Measurements from ENCODE around the gene HMCES. TPM values are rescaled to one million over a fixed set of nuclear protein-coding genes. Genes with fewer than 3 reads are reported as not detected.
"Not testable (repeated sequence)": the region's sequence is repeated elsewhere in the genome, so short reads cannot be mapped to it uniquely, and the experiment has no call there.

The HMCES gene
- total and polyA plus RNA-seq, 2 donors (not counting 1 experiment from before 2014, with no cell fraction given) = 22.5 to 35.6 TPM

GRCh38 chr3:129245641-129246306 is 32.9 kb upstream of the HMCES start:
- CTCF ChIA-PET = interaction anchor here (0.5 to 11.7 kb wide), 53 partner anchors 10 to 565 kb away, joined by 3 to 294 read pairs (median 5); partner anchors contain the start of genes CNBP, HMCES and RAB43
- WGBS (ENCODE audit: insufficient coverage) = 38% methylated on average over 7 of the region's 11 CpGs
- not testable (repeated sequence) for H3K4me3 ChIP-seq (ENCODE audit: control extremely low read depth in 1 of 5, extremely low read depth in 1 of 5, insufficient read depth in 1 of 5, low read depth in 2 of 5, low read length in 4 of 5); H3K27ac ChIP-seq (ENCODE audit: low read length in 2 of 2); H3K27me3 ChIP-seq (replicated peaks in 1 of 4; ENCODE audit: control extremely low read depth in 1 of 4, control insufficient read depth in 3 of 4, insufficient read depth in 4 of 4, low read length in 3 of 4); H3K4me3 Mint-ChIP-seq; H3K9me3 ChIP-seq (ENCODE audit: control extremely low read depth in 1 of 3, control insufficient read depth in 2 of 3, insufficient read depth in 1 of 3, low read length in 2 of 3); H3K27me3 Mint-ChIP-seq; H3K9ac ChIP-seq (ENCODE audit: low read length); H3K9me3 Mint-ChIP-seq (ENCODE audit: insufficient read depth); H3K36me3 ChIP-seq (replicated peaks in 1 of 2; ENCODE audit: control extremely low read depth in 1 of 2, control insufficient read depth in 1 of 2, extremely low read depth in 1 of 2, insufficient read depth in 2 of 2, low read length in 1 of 2); H3K27ac Mint-ChIP-seq; H4K20me1 ChIP-seq (ENCODE audit: control insufficient read depth, insufficient read depth, low read length, poor library complexity, severe bottlenecking)
- Histone ChIP-seq H3K79me2 (ENCODE audit: control insufficient read depth, insufficient read depth, low read length) (peaks cover 35% of the 10 kb centered on the region), H3K4me2 (replicated peaks; ENCODE audit: low read depth, low read length, poor library complexity, severe bottlenecking) (peak overlapping the region; percentile 37), H2AFZ (ENCODE audit: insufficient read depth, low read depth, low read length, poor library complexity, severe bottlenecking) (peak overlapping the region; percentile 56), H3K4me1 (ENCODE audit: control insufficient read depth in 2 of 2, insufficient read depth in 2 of 2, low read length in 2 of 2) (peaks cover 16 to 29% of the 10 kb centered on the region in 2 donors)
- H3K4me1 Mint-ChIP-seq = peaks cover 25% of the 10 kb centered on the region
- intact Hi-C loops (cut with micrococcal nuclease) = loop anchor here (1.0 to 5.0 kb wide), 7 partner anchors 12 to 628 kb away; partner anchors contain the start of genes ISY1 and RAB43
- TF ChIP-seq, protein P1, sequence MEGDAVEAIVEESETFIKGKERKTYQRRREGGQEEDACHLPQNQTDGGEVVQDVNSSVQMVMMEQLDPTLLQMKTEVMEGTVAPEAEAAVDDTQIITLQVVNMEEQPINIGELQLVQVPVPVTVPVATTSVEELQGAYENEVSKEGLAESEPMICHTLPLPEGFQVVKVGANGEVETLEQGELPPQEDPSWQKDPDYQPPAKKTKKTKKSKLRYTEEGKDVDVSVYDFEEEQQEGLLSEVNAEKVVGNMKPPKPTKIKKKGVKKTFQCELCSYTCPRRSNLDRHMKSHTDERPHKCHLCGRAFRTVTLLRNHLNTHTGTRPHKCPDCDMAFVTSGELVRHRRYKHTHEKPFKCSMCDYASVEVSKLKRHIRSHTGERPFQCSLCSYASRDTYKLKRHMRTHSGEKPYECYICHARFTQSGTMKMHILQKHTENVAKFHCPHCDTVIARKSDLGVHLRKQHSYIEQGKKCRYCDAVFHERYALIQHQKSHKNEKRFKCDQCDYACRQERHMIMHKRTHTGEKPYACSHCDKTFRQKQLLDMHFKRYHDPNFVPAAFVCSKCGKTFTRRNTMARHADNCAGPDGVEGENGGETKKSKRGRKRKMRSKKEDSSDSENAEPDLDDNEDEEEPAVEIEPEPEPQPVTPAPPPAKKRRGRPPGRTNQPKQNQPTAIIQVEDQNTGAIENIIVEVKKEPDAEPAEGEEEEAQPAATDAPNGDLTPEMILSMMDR (IDR thresholded peaks at IDR 0.05) = peak; percentile 92
- ATAC-seq (ENCODE audit: low read depth) (peak; percentile 76), DNase-seq (peak; percentile 88)
- POLR2A ChIA-PET = interaction anchor here (0.6 to 2.4 kb wide), 8 partner anchors 12 to 275 kb away, joined by 3 to 18 read pairs (median 6); partner anchors contain the start of gene CNBP

DNA sequence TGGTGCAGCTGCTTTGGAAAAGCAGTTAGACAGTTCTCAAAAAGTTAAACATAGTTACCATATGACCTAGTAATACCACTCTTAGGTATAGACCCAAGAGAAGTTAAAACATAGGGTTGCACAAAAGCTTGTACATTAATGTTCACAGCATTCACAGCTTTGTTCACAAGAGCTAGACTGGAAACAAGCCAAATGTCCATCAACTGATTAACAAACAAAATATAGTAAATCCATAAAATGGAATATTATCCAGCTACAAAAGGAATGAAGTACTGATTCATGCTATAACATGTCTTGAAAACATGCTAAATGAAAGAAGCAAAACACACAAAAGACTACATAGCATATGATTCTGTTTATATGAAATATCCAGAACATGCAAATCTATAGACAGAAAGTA is 32.0 kb upstream of the HMCES start:
- peaks cover 25% of the 10 kb centered on the region for H3K4me1 Mint-ChIP-seq
- peaks cover 35% of the 10 kb centered on the region for H3K79me2 ChIP-seq (ENCODE audit: control insufficient read depth, insufficient read depth, low read length)
- H3K27ac ChIP-seq (ENCODE audit: low read length in 2 of 2) = no peak overlapping the region
- ChIA-PET CTCF (interaction anchor here (0.7 to 11.7 kb wide), 30 partner anchors 13 to 276 kb away, joined by 3 to 294 read pairs (median 10); partner anchors contain the start of genes CNBP and RAB43), POLR2A (interaction anchor here (1.3 to 2.4 kb wide), 4 partner anchors 13 to 85 kb away, joined by 3 to 18 read pairs (median 5); a partner anchor contains a TSS)
- no peaks in the 10 kb centered on the region for H3K9me3 Mint-ChIP-seq (ENCODE audit: insufficient read depth)
- TF ChIP-seq, protein P1 (IDR thresholded peaks at IDR 0.05) = no peak
- no peak for TF ChIP-seq EZH2 (IDR thresholded peaks at IDR 0.05; ENCODE audit: borderline replicate concordance, insufficient read depth, low read depth, low read length, poor library complexity, severe bottlenecking)
- H3K4me2 ChIP-seq (replicated peaks; ENCODE audit: low read depth, low read length, poor library complexity, severe bottlenecking) = no peak overlapping the region
- DNase-seq (no peak), ATAC-seq (ENCODE audit: low read depth) (no peak)
- no peaks in the 10 kb centered on the region for H3K27me3 Mint-ChIP-seq
- no peak overlapping the region for H2AFZ ChIP-seq (ENCODE audit: insufficient read depth, low read depth, low read length, poor library complexity, severe bottlenecking)
- intact Hi-C loops (cut with micrococcal nuclease) = loop anchor here (5.0 kb wide), 2 partner anchors 124 to 629 kb away; partner anchors contain the start of gene RAB43
- no peaks in the 10 kb centered on the region for H3K9me3 ChIP-seq (ENCODE audit: control extremely low read depth in 1 of 3, control insufficient read depth in 2 of 3, insufficient read depth in 1 of 3, low read length in 2 of 3)
- H3K4me3 Mint-ChIP-seq = no peak overlapping the region
- no peak overlapping the region for H3K4me3 ChIP-seq (ENCODE audit: control extremely low read depth in 1 of 5, extremely low read depth in 1 of 5, insufficient read depth in 1 of 5, low read depth in 2 of 5, low read length in 4 of 5)
- no peak overlapping the region for H3K9ac ChIP-seq (ENCODE audit: low read length)
- no peaks in the 10 kb centered on the region for H3K27me3 ChIP-seq (replicated peaks in 1 of 4; ENCODE audit: control extremely low read depth in 1 of 4, control insufficient read depth in 3 of 4, insufficient read depth in 4 of 4, low read length in 3 of 4)
- no peaks in the 10 kb centered on the region for H3K36me3 ChIP-seq (replicated peaks in 1 of 2; ENCODE audit: control extremely low read depth in 1 of 2, control insufficient read depth in 1 of 2, extremely low read depth in 1 of 2, insufficient read depth in 2 of 2, low read length in 1 of 2)
- no peak overlapping the region for H3K27ac Mint-ChIP-seq
- no peaks in the 10 kb centered on the region for H4K20me1 ChIP-seq (ENCODE audit: control insufficient read depth, insufficient read depth, low read length, poor library complexity, severe bottlenecking)
- H3K4me1 ChIP-seq (ENCODE audit: control insufficient read depth in 2 of 2, insufficient read depth in 2 of 2, low read length in 2 of 2) = peaks cover 16 to 29% of the 10 kb centered on the region in 2 donors

Measured in B cell (primary cell).